HG03039 (cell line): Measurements from ENCODE around the gene C9orf50.

Experiments
- ATAC-seq: cut with Tn5 transposase; IDR thresholded peaks from one replicate; pipeline ENCODE4 v1.9.1; 2021; ENCODE audit warnings: mild to moderate bottlenecking, moderate library complexity; ENCODE audit not compliant: unreplicated experiment

C9orf50 gene

GRCh38 chr9:129572517-129572916 is 48.4 kb downstream of the C9orf50 start:
- ATAC-seq = no peak

GRCh38 chr9:129572052-129572425 is 48.9 kb downstream of the C9orf50 start:
- no peak for ATAC-seq

GRCh38 chr9:129571298-129572051 is 49.4 kb downstream of the C9orf50 start:
- ATAC-seq = no peak

- ATAC-seq = no peak
These were observed 50.2 kb downstream of the C9orf50 start for GRCh38 chr9:129570450-129571297.

GRCh38 chr9:129569502-129570449 is 51.1 kb downstream of the C9orf50 start:
- ATAC-seq = no peak

GRCh38 chr9:129568560-129569501 is 52.1 kb downstream of the C9orf50 start:
- no peak for ATAC-seq

- ATAC-seq = no peak
These were observed 52.9 kb downstream of the C9orf50 start for GRCh38 chr9:129567842-129568559.

- ATAC-seq = no peak
These were observed 53.6 kb downstream of the C9orf50 start for GRCh38 chr9:129567329-129567728.

DNA sequence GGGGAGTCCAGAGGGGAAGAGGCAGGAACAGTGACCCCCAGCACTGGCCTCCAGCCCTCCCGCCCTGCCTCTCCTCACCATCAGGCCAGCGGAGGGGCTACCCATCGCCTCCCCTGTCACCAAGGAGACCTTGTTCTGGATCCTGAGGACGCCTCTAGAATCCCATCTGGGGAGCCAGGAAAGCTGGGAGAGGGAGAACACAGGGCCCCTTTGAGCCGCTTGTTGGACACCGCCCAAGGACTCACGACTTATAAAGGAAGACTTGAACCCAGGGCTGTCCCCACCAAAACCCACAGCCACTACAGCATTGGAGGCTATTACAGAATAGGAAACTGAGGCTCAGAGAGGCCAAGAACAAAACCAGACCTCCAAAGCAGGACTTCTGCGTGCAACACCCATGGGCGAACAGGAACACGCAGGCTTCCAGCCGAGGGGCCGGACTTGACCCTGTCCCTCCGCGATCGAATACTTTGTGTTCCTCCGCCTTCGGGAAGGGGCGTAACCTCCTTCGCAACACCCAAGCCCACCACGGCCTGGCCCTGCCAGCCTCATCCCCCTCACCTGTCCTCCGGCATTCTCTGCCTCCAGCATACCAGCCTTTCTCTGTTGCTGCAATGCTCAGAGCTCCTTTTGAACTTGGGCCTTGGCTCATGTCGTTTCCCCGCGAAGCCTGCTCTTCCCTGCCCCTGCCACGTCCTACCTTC is 54.2 kb downstream of the C9orf50 start:
- no peak for ATAC-seq

DNA sequence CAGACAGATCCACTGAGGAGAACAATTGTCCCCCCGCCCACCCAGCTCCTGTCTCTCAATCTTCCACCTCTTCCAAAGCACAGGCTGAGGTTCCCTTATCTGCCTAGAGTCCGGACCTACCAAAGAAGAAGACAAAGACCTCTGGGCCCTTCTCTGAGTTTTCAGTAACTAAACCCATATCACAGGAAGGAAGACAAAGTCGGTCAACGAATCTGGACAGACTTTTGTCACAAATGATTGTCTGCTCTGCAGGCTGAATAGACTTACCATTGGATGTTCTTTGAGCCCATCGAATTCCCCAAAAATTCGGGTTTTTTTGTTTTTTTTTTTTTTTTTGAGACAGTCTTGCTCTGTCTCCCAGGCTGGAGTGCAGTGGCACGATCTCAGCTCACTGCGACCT is 58.0 kb downstream of the C9orf50 start:
- ATAC-seq = no peak

- no peak for ATAC-seq
These were observed 58.4 kb downstream of the C9orf50 start for GRCh38 chr9:129562514-129562913.
